Adrenal gland (tissue), 12 donors: ENCODE measurements around the gene NAALADL2. TPM values are rescaled to one million over a fixed set of nuclear protein-coding genes. Genes with fewer than 3 reads are reported as not detected.

Experiments used
- DNase-seq, 7 donors: peaks; one replicate each; pipeline ENCODE4 v3.0.0-alpha.2; 2019 to 2020
- H3K27ac ChIP-seq, 5 donors: fragments of 200-600 bp; sonication (generic) in 4 of 5; 1 replicate in 3 of 5; 2 replicates in 2 of 5; pipeline versions ENCODE4 v1.5.1 to v1.8.0; 2016 to 2020; ENCODE audit warnings: mild to moderate bottlenecking in 1 of 5
- H3K27me3 ChIP-seq: fragments of 200-600 bp; 2 replicates; pipeline ENCODE4 v1.8.0; 2021
- H3K36me3 ChIP-seq, 2 donors: fragments of 200-600 bp; replicated peaks in 1 of 2; 1 replicate in 1 of 2; 2 replicates in 1 of 2; pipeline versions ENCODE4 v1.5.1 to v1.8.0; 2018 to 2022
- H3K4me1 ChIP-seq, 2 donors: fragments of 200-600 bp; replicated peaks in 1 of 2; 1 replicate in 1 of 2; 2 replicates in 1 of 2; pipeline versions ENCODE4 v1.5.1 to v1.8.0; 2018 to 2021
- H3K4me3 ChIP-seq, 4 donors: fragments of 200-600 bp; sonication (generic) in 3 of 4; one replicate each; pipeline ENCODE4 v1.5.1; 2016 to 2018
- H3K9me3 ChIP-seq, 3 donors: fragments of 200-600 bp; sonication (generic) in 1 of 3; replicated peaks in 1 of 3; 1 replicate in 2 of 3; 2 replicates in 1 of 3; pipeline versions ENCODE4 v1.5.1 to v1.8.0; 2016 to 2021
- CTCF ChIP-seq, 6 experiments: fragments of 450-650 bp in 4 of 6; fragments of 200-600 bp in 2 of 6; sonication (generic) in 1 of 6; IDR thresholded peaks; 1 replicate in 5 of 6; 2 replicates in 1 of 6; pipeline versions ENCODE4 v1.5.1 to v1.8.0; 2016 to 2021; ENCODE audit warnings: antibody characterized with exemption in 6 of 6, mild to moderate bottlenecking in 2 of 6, moderate library complexity in 1 of 6
- POLR2A ChIP-seq, 2 donors: fragments of 450-650 bp; IDR thresholded peaks; one replicate each; pipeline ENCODE4 v1.6.1; 2017; ENCODE audit warnings: antibody characterized with exemption in 2 of 2, mild to moderate bottlenecking in 2 of 2, moderate library complexity in 1 of 2
- WGBS, 4 donors: extraction: QIAGEN DNeasy Blood & Tissue Kit in 2 of 4; methylation state at CpG; one replicate each; pipeline versions ENCODE4 v1.1.5 to v1.1.7; 2013 to 2017; 5-methylcytosine and 5-hydroxymethylcytosine counted together
- intact Hi-C, 2 donors: fragments of 100-400 bp; cut with DNase I; formaldehyde crosslinking; loops; one replicate each; pipeline versions ENCODE4 v1.14.1 to v1.15.0; 2022 to 2023
- polyA plus RNA-seq, 3 donors: library from polyadenylated mRNA; stranded (reverse); fragments of 200-250 nt in 2 of 3; fragments of 350-450 nt in 1 of 3; fragmentation: Illumina TruSeq in 1 of 3; extraction: RNeasy Lipid Tissue Mini Kit (QIAGEN cat#74804) in 1 of 3; gene quantifications; one replicate each; pipeline ENCODE4 v1.2.3, GENCODE V29; 2013 to 2014
- total RNA-seq, 9 donors: library from RNA; depleted of rRNA in 4 of 9; stranded (reverse); fragments of >200 nt in 4 of 9; fragments of 120-200 nt in 1 of 9; fragmentation: NEBNext Ultra II Directional in 1 of 9; extraction: Animal tissue kit (Norgen Biotek cat#: 25700) in 1 of 9; gene quantifications; one replicate each; pipeline versions ENCODE4 v1.1.0 to v1.2.4, GENCODE V29; 2013 to 2023
- donor health status: healthy with polysubstance abuse.
- donor health status: Bipolar disorder and iron deficiency.
- donor health status: DM: yes; HTN: yes; CAD: no.
- donor health status: DM: no; HTN: no; CAD: no.
- donor health status: DM: no; HTN: no; CAD: no.
- donor health status: DM: yes; HTN: yes; CAD: no.

NAALADL2 gene
- total and polyA plus RNA-seq, 12 donors, result 0.24 to 7.8 (median 4.8) TPM

- WGBS, 4 donors, result 73 to 79% (median 75%) methylated on average over 6 of the region's 6 CpGs
These were observed 414.9 kb downstream of the NAALADL2 start for GRCh38 chr3:175274056-175274455.

GRCh38 chr3:175274474-175275218 lies 415.5 kb downstream of the NAALADL2 start:
- 69 to 74% (median 73%) methylated on average over 1 of the region's 1 CpG for WGBS, 4 donors
- no peaks in the 10 kb centered on the region for H3K36me3 ChIP-seq
- intact Hi-C loops, result no loop called here

More at GRCh38 chr3:175274056-175274455, 414.9 kb downstream of the NAALADL2 start:
- intact Hi-C loops, result no loop called here
- no peaks in the 10 kb centered on the region for H3K4me1 ChIP-seq
- no peaks in the 10 kb centered on the region for H3K27me3 ChIP-seq
- H3K36me3 ChIP-seq, result no peaks in the 10 kb centered on the region
- no peak overlapping the region for H3K27ac ChIP-seq
- TF ChIP-seq CTCF (IDR thresholded peaks at IDR 0.05), result no peak
- TF ChIP-seq POLR2A (IDR thresholded peaks at IDR 0.05), result no peak
- no peak overlapping the region for H3K4me3 ChIP-seq
- no peak for DNase-seq
- H3K9me3 ChIP-seq, result no peaks in the 10 kb centered on the region

GRCh38 chr3:175278680-175279079 lies 419.5 kb downstream of the NAALADL2 start:
- H3K4me3 ChIP-seq, result no peak overlapping the region
- H3K27ac ChIP-seq, result no peak overlapping the region
- 66 to 84% (median 78%) methylated on average over 3 of the region's 3 CpGs for WGBS, 4 donors
- no peak for TF ChIP-seq POLR2A (IDR thresholded peaks at IDR 0.05)
- no peaks in the 10 kb centered on the region for H3K9me3 ChIP-seq
- H3K36me3 ChIP-seq, result no peaks in the 10 kb centered on the region
- DNase-seq, result no peak
- H3K27me3 ChIP-seq, result no peaks in the 10 kb centered on the region
- H3K4me1 ChIP-seq, result no peaks in the 10 kb centered on the region
- intact Hi-C loops, result no loop called here

More at GRCh38 chr3:175274474-175275218, 415.5 kb downstream of the NAALADL2 start:
- Histone ChIP-seq H3K9me3 (no peaks in the 10 kb centered on the region), H3K4me1 (no peaks in the 10 kb centered on the region), H3K27me3 (no peaks in the 10 kb centered on the region), H3K27ac (no peak overlapping the region), H3K4me3 (no peak overlapping the region)
- no peak for DNase-seq
- TF ChIP-seq POLR2A (IDR thresholded peaks at IDR 0.05) (no peak), CTCF (IDR thresholded peaks at IDR 0.05) (no peak)

GRCh38 chr3:175279457-175279856 lies 420.3 kb downstream of the NAALADL2 start:
- Histone ChIP-seq H3K27me3 (no peaks in the 10 kb centered on the region), H3K36me3 (no peaks in the 10 kb centered on the region), H3K4me1 (no peaks in the 10 kb centered on the region), H3K4me3 (no peak overlapping the region), H3K9me3 (no peaks in the 10 kb centered on the region), H3K27ac (no peak overlapping the region)
- TF ChIP-seq CTCF (IDR thresholded peaks at IDR 0.05) (no peak), POLR2A (IDR thresholded peaks at IDR 0.05) (no peak)
- WGBS, 4 donors, result 45 to 67% (median 62%) methylated on average over 1 of the region's 1 CpG
- no peak for DNase-seq
- intact Hi-C loops, result no loop called here

- no peak for TF ChIP-seq CTCF (IDR thresholded peaks at IDR 0.05)
- TF ChIP-seq POLR2A (IDR thresholded peaks at IDR 0.05), result no peak
- no peaks in the 10 kb centered on the region for H3K9me3 ChIP-seq
- no peak overlapping the region for H3K27ac ChIP-seq
- intact Hi-C loops, result no loop called here
- H3K4me3 ChIP-seq, result no peak overlapping the region
- no peaks in the 10 kb centered on the region for H3K4me1 ChIP-seq
- no peaks in the 10 kb centered on the region for H3K27me3 ChIP-seq
- WGBS, 4 donors, result 49 to 74% (median 64%) methylated on average over 1 of the region's 1 CpG
- no peak for DNase-seq
- no peaks in the 10 kb centered on the region for H3K36me3 ChIP-seq
These were observed 420.8 kb downstream of the NAALADL2 start for GRCh38 chr3:175279911-175280310.
